GM19240 (cell line): ENCODE results near the gene NCKAP1.
"Not testable (repeated sequence)": the region's sequence is repeated elsewhere in the genome, so short reads cannot be mapped to it uniquely, and the experiment has no call there.

ENCODE experiments used
- DNase-seq: peaks from one replicate; pipeline ENCODE4 v3.0.0; 2011; ENCODE audit warnings: low spot score; ENCODE audit not compliant: insufficient read length

The NCKAP1 gene

GRCh38 chr2:183035954-183036669 is 2.1 kb downstream of the NCKAP1 start:
- peak; percentile 11 for DNase-seq

- no peak for DNase-seq
Measured at GRCh38 chr2:183035298-183035953, 2.8 kb downstream of the NCKAP1 start.

- no peak for DNase-seq
Measured at GRCh38 chr2:183034806-183035205, 3.5 kb downstream of the NCKAP1 start.

- DNase-seq, result no peak
Measured at GRCh38 chr2:183033951-183034350, 4.3 kb downstream of the NCKAP1 start.

GRCh38 chr2:183031911-183032794 is 6.1 kb downstream of the NCKAP1 start:
- no peak for DNase-seq

- no peak for DNase-seq
Measured at GRCh38 chr2:183029219-183029618, 9.0 kb downstream of the NCKAP1 start.

GRCh38 chr2:183028108-183028507 is 10.1 kb downstream of the NCKAP1 start:
- no peak for DNase-seq

- no peak for DNase-seq
Measured at GRCh38 chr2:183027443-183027842, 10.8 kb downstream of the NCKAP1 start.

GRCh38 chr2:183026424-183026823 is 11.8 kb downstream of the NCKAP1 start:
- no peak for DNase-seq

- DNase-seq, result no peak
Measured at GRCh38 chr2:183025993-183026392, 12.3 kb downstream of the NCKAP1 start.

- DNase-seq, result no peak
Measured at GRCh38 chr2:183024339-183025095, 13.7 kb downstream of the NCKAP1 start.

GRCh38 chr2:183022711-183023110 is 15.5 kb downstream of the NCKAP1 start:
- no peak for DNase-seq

GRCh38 chr2:183021613-183022012 is 16.6 kb downstream of the NCKAP1 start:
- DNase-seq, result no peak

GRCh38 chr2:183019718-183020442 is 18.4 kb downstream of the NCKAP1 start:
- no peak for DNase-seq

GRCh38 chr2:183017845-183018244 is 20.4 kb downstream of the NCKAP1 start:
- DNase-seq, result not testable (repeated sequence)

- DNase-seq, result no peak
Measured at GRCh38 chr2:183014005-183014404, 24.3 kb downstream of the NCKAP1 start.

GRCh38 chr2:183011743-183012142 is 26.5 kb downstream of the NCKAP1 start:
- no peak for DNase-seq

GRCh38 chr2:183010112-183010511 is 28.1 kb downstream of the NCKAP1 start:
- no peak for DNase-seq

- no peak for DNase-seq
Measured at GRCh38 chr2:183009249-183009899, 28.9 kb downstream of the NCKAP1 start.

- DNase-seq, result no peak
Measured at GRCh38 chr2:183001948-183002347, 36.3 kb downstream of the NCKAP1 start.
